ENCODE data around the gene GPR108. TPM values are rescaled to one million over a fixed set of nuclear protein-coding genes. Genes with fewer than 3 reads are reported as not detected.

GPR108 gene
- total RNA-seq, 4 donors from 2014 or later, result 45.7 to 72.8 (median 52.0) TPM

GRCh38 chr19:6754653-6755463 is 17.5 kb upstream of the GPR108 start:
- no peak overlapping the region for H3K27ac ChIP-seq
- H3K27me3 ChIP-seq, result no peaks in the 10 kb centered on the region
- TF ChIP-seq CTCF (IDR thresholded peaks at IDR 0.05) (no peak), POLR2A (IDR thresholded peaks at IDR 0.05) (no peak)
- no peak for DNase-seq
- intact Hi-C loops (cut with DNase I), result loop anchor here (10.0 kb wide), 1 partner anchor 110 kb away; no protein-coding TSS in a partner anchor
- H3K36me3 ChIP-seq, result peaks cover 12 to 88% (median 20%) of the 10 kb centered on the region in 3 donors
- H3K4me1 ChIP-seq, result peaks cover 7 to 34% (median 11%) of the 10 kb centered on the region in 3 donors
- no peak overlapping the region for H3K4me3 ChIP-seq
- H3K9me3 ChIP-seq, result no peaks in the 10 kb centered on the region
- WGBS, 2 donors, result 90 to 93% methylated on average over 13 to 16 of the region's 23 CpGs

DNA sequence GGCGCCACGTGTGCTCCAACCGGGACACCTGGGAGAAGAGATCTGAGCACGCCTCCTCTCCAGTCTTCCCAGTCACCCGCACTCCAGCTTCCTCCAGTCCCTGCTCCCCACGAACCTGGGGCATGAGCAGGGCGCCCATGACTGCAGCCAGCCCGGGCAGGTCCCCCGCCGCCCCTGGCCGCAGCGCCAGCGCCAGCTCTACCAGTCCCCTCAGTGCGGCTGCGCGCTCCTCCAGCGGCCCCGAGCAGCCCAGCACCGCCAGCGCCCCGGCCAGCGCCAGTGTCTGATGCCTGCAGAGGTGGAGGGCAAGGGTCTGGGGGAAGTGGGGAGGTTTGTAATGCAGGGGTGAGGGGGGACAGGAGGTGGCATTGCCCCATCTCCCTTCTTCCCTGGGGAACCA is 16.8 kb upstream of the GPR108 start:
- intact Hi-C loops (cut with DNase I), result loop anchor here (10.0 kb wide), 1 partner anchor 111 kb away; no protein-coding TSS in a partner anchor
- Histone ChIP-seq H3K27ac (peak overlapping the region in 3 of 4 donors; percentile 77 to 86 (median 85)), H3K4me1 (peaks cover 7 to 41% (median 11%) of the 10 kb centered on the region in 3 donors), H3K36me3 (peaks cover 12 to 88% (median 26%) of the 10 kb centered on the region in 3 donors), H3K4me3 (no peak overlapping the region), H3K27me3 (no peaks in the 10 kb centered on the region), H3K9me3 (no peaks in the 10 kb centered on the region)
- no CpG with 5 or more reads among the region's 22 CpGs for WGBS, 2 donors
- no peak for TF ChIP-seq CTCF (IDR thresholded peaks at IDR 0.05)
- no peak for TF ChIP-seq POLR2A (IDR thresholded peaks at IDR 0.05)
- no peak for DNase-seq

DNA sequence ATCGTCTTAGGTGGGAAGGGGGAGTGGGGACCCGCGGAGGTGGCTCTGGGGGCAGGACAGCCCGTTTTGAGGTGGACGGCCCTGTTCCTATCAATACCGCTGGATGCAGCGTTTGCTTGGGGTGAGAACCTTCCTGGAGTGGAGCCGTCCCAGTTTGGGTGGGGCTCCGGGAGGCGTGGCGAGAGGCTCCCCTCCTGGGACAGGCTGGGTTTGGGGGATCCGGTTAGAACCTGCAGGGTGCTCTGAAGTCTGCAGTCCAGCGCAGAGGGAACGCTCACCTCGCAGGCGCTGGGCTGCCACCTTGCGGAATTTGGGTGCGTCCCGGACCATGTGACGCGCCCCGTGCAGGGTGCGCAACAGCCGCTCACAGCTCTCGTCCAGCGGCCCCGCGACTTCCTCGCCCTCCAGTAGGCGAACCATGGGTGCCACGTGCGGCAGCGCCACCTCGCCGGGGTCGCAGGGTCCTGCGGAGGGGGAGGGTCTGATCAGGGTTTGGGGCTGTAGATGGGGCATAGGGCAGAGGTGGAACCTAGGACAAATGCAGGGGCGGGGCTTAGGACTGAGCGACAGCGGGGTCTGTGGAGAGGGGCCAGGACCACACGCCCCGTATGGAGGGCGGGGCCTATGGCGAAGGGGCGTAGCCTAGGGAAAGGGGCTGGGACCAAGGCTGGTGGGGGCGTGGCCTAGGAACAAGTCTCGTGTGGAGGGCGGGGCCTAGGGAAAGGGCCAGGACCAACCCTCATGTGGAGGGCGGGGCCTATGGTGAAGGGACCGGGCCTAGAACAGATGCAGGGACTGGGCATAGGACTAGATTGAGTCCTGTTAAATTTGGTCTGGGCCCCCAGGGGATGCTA is 16.0 kb upstream of the GPR108 start:
- peak; percentile 41 for DNase-seq
- no peaks in the 10 kb centered on the region for H3K9me3 ChIP-seq
- WGBS, 2 donors, result 28 to 51% methylated on average over 8 to 17 of the region's 50 CpGs
- no peak for TF ChIP-seq POLR2A (IDR thresholded peaks at IDR 0.05)
- peak; percentile 33 to 61 (median 46) for TF ChIP-seq CTCF (IDR thresholded peaks at IDR 0.05)
- peak overlapping the region; percentile 10 to 64 (median 38) for H3K4me3 ChIP-seq
- H3K4me1 ChIP-seq, result peaks cover 7 to 41% (median 11%) of the 10 kb centered on the region in 3 donors
- H3K36me3 ChIP-seq, result peaks cover 12 to 88% (median 33%) of the 10 kb centered on the region in 3 donors
- H3K27me3 ChIP-seq, result no peaks in the 10 kb centered on the region
- H3K27ac ChIP-seq, result peak overlapping the region; percentile 70 to 86 (median 81)
- intact Hi-C loops (cut with DNase I), result loop anchor here (10.0 kb wide), 1 partner anchor 111 kb away; no protein-coding TSS in a partner anchor

GRCh38 chr19:6752256-6753177 is 15.1 kb upstream of the GPR108 start:
- intact Hi-C loops (cut with DNase I), result loop anchor here (10.0 kb wide), 1 partner anchor 112 kb away; no protein-coding TSS in a partner anchor
- peaks cover 14 to 89% (median 42%) of the 10 kb centered on the region in 3 donors for H3K36me3 ChIP-seq
- 67 to 91% methylated on average over 4 to 7 of the region's 50 CpGs for WGBS, 2 donors
- no peak for DNase-seq
- peaks cover 7 to 41% (median 11%) of the 10 kb centered on the region in 3 donors for H3K4me1 ChIP-seq
- H3K9me3 ChIP-seq, result no peaks in the 10 kb centered on the region
- TF ChIP-seq POLR2A (IDR thresholded peaks at IDR 0.05) (no peak), CTCF (IDR thresholded peaks at IDR 0.05) (no peak)
- H3K4me3 ChIP-seq, result peak overlapping the region in 3 of 4 donors; percentile 36 to 64 (median 40)
- H3K27me3 ChIP-seq, result no peaks in the 10 kb centered on the region
- peak overlapping the region; percentile 70 to 86 (median 81) for H3K27ac ChIP-seq

Data from esophagus squamous epithelium (tissue), 5 donors.